ENCODE data around the gene PGC.

Gene PGC

DNA sequence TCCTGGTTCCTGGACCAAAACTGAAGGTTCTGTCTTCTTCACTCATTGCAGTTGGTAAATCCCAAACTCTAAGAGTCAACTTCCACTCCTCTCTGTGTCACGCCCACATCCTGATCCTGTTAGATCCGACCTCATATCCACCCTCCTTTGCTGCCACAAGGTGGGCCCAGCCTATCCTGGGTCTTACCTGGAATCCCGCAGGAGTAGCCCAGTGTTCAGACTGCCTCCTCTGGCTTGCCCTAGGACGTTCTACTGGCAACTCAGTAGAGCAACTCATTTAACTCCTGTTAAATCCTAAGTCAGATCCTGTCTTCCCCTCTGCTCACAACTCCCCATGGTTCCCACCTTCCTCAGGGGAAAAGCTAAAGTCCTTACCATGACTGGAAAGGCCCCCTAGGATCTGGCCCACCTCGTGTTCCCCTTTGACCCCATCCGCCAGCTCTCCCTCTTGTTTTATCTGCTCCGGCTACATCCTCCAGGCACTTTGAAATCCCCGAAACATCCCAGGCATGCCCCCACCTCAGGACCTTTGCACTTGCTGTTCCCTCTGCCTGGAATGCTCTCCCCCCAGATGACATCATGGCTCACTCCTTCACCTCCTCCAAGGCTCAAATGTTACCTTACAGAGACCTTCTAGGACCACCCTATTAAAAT, 55.6 kb downstream of the PGC start:
- in situ Hi-C loops (cut with HindIII; ENCODE audit: low pct_ligation_motif_present, low pct_unique_long_range_greater_than_20kb, low sequenced_read_pairs): no loop called here
- no peak for DNase-seq

DNA sequence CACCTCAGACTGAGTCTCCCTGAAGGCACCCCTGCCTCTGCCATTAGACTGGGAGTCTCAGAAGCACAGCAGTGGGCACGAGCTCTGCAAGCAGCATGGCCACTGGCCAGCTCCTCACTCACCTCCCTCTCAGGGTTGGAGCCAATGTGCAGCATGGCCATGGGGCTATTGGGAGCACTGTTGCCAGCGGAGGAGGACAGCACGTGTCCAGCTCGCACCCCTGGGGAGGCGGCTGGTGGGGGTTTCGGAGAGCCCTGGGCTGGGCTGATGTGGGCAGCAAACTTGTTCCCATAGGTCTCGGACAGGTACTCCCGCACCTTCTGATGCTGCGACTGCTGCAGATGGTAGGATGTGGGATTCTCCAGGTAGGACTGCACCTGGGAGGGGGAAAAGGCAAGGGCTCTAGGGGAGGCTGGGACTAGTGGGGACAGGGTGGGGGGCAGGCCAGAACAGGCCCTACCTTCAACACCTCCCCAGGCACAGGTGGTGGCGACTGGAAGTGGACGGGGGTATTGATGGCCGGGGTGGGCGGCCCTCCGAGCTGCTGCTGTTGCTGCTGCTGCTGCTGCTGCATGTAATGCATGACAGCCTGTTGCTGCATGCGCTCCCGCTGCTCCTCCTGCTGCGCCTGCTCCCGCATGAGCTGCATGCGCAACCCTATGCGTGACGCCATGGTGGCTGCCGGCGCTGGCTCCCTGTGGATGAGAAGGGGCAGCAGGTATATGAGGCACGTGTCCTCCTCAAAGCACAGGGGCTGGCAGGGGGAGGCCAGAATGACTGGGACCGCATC, 56.5 kb downstream of the PGC start:
- no peak for DNase-seq
- in situ Hi-C loops (cut with HindIII; ENCODE audit: low pct_ligation_motif_present, low pct_unique_long_range_greater_than_20kb, low sequenced_read_pairs): no loop called here

DNA sequence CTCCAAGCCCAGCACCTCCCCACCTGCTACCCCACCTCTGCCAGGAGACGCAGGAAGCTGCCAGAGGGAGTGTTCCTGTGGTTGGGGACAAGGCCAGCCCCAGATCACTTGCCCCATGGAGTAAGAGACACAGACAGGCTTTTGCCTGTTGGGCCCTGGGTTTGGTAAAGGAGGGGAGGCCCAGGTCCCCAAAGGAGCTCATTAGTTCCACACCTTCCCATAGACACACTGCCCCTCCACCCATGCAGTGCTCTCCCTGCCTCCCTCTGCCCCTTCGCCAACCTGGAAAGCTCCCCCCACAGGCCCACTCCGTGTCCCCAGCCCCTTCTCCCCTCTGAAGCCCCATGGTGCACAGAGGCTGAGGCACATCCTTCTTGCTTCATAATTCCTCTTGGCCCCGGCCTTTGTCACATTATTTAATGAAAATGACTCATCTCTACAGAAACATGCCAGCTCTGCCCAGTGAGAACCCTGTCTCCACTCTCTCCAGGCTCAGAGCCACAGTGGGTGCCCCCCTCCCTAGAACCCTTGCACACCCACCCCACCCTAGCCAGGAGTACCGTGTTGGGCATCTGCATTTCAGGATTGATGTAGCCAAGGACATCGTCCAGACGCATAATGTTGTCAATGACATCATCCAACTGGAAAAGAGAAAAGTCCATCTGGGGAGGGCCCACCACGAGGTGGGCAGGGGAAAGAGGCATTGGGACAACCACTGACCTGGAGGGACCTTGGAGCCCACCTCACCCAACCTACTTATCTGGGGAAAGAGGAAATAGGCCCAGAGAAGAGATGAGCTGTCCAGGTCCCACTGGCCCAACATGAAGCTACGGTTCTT, 57.8 kb downstream of the PGC start:
- in situ Hi-C loops (cut with HindIII; ENCODE audit: low pct_ligation_motif_present, low pct_unique_long_range_greater_than_20kb, low sequenced_read_pairs): no loop called here
- no peak for DNase-seq

DNA sequence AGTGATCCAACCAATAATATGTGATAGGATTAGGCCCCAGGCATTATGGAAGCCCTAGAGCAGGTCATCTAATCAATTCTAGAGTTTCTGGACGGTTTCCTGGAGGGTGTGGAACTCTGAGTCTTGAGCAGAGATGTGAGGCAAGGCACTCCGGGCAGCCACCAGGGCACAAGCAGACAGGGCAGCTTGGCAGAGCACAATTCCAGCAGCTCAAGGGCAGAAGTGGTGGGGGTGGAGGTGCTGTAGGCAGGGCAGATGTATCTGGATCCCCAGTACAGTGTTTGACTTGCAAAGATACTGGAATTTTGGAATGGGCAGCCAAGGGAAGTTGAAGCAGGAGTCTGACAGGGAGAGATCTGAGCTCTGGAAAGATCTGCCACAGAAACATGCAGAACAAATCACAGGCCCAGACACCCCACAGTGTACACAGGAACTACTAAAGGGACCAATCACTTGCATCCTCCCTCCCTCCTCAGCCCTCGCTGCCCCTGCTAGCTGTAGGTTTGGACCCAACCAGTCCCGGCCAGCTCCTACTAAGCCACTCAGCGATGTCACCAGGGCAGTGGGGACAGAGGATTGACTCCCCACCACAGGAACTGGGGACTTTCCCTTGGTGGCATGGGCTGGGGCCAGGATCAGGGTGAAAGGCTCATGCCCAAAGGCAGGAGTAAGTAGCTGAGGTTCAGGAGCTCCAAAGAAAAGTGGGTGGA, 58.8 kb downstream of the PGC start:
- in situ Hi-C loops (cut with HindIII; ENCODE audit: low pct_ligation_motif_present, low pct_unique_long_range_greater_than_20kb, low sequenced_read_pairs): no loop called here
- DNase-seq: no peak

DNA sequence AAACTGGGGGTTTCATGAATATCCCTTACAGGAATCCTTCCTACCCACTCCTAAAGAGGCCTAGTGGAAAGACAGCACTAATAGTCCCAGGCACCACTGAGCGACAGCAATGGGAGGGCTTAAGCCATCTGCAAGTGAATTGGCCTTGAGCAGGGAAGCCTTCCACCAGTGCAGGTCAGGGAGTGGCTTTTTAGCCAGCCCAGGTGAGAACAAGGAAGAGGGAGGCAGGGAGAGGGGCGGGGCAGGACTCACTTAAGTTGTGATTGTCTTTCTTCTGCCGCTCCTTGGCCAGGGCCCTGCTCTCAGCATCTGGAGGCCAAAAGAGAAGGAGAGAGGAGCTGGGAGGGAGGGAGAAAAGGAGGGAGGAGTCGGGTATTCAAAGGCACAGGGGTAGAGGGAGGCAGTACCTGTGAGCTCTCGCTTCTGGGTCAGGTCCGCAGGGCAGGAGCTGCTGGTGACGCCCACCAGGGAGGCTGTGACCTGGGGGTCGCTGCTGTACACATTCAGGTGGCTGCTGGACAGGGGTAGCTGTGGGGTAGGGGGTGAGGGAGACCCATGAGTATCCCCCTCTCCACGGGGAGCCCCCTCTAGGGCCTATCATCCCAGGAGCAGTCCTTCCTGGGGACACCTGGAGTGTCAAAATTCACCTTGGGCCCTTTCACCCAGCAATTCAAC, 59.6 kb downstream of the PGC start:
- in situ Hi-C loops (cut with HindIII; ENCODE audit: low pct_ligation_motif_present, low pct_unique_long_range_greater_than_20kb, low sequenced_read_pairs): no loop called here
- no peak for DNase-seq

Data from ACHN (cell line).